Dermis blood vessel endothelial cell (primary cell): ENCODE data around the gene RASAL2. TPM values are rescaled to one million over a fixed set of nuclear protein-coding genes. Genes with fewer than 3 reads are reported as not detected.

Experiments used
- DNase-seq: peaks from one replicate; pipeline ENCODE4 v3.0.0; 2010
- total RNA-seq: library from RNA; depleted of rRNA; stranded (reverse); fragments of >200 nt; gene quantifications from 2 replicates; pipeline ENCODE4 v1.2.3, GENCODE V29; 2014

Gene RASAL2
- total RNA-seq, 1 donor from 2014 or later: 32.2 TPM

DNA sequence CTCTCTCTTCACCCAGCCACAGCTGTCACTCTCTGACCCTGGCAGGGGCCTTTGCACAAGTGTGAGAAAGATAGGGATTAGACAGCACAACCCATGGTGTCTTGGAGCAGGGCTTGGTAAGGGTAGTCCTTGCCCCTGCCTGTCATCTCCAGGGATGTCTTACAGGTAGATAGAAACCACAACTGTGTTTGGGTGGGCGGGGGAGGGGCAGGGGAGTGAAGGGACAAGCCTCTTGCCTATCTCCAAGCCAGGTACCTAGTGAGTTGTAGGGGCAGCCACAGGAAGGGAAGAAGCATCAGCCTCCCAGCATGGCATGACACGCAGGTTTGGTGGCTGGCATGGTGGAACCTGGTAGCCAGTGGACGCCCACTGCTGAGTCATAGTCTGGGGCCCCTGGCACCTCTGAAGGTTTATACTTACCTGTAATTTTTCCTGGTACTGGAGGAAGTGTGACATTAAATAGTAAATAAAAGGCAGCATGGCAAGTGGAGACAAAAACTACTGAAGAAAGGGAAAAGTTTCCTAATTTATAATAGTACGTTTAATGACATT, 305.3 kb downstream of the RASAL2 start:
- no peak for DNase-seq

GRCh38 chr1:178405137-178405536, 311.2 kb downstream of the RASAL2 start:
- no peak for DNase-seq

GRCh38 chr1:178407215-178407614, 313.3 kb downstream of the RASAL2 start:
- DNase-seq: no peak

GRCh38 chr1:178407655-178408054, 313.8 kb downstream of the RASAL2 start:
- peak; percentile 5 for DNase-seq

DNA sequence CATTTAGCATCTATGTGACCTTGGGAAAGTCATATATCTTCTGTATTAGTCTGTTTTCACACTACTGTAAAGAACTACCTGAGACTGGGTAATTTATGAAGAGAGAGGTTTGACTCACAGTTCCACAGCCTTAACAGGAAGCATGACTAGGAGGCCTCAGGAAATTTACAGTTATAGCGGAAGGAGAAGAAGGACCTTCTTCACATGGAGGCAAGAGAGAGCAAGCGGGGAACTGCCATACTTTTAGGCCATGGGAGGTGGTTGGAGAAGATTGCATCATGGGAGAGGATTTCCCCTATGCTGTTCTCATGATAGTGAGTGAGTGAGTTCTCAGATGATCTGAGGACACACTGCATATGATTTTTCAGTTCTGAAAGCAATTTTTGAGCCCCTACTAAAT, 315.0 kb downstream of the RASAL2 start:
- peak; percentile 81 for DNase-seq

DNA sequence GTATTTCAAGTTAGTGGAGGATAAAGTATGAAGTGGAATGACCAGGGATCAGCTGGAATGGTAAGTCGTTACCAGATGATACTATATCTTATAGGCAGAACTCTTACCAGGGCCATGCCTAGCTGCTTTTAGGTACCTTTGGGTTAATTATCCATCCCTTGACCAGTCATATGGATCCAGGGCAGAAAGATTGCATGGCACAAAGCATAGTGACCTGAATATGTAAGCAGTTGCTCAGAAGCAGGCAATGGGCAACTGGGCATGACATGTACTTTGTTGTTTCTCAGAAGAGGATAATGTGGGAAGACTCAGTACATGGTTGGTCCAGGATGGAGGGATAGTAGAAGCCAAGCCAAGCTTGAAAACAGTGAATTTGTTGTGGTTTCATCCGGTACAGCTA, 315.6 kb downstream of the RASAL2 start:
- DNase-seq: no peak

GRCh38 chr1:178411756-178412399, 318.0 kb downstream of the RASAL2 start:
- no peak for DNase-seq

DNA sequence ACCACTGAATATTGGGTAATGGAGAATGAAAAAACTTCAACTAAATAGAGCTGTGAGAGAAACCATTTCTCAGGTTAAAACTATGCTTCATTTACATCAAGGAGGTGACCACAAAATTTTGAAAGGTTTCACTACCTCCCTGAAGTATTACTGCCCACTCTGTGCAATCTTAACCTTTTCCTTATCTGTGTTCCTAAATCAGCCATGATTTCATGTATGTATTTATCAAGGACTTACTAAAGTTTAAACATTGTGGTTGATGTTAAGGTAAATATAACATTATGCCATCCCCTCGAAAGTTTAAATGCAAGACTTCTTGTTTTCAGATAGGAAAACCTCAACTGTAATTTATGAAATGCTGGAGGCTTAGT, 318.5 kb downstream of the RASAL2 start:
- DNase-seq: no peak

- peak; percentile 52 for DNase-seq
These were observed 324.0 kb downstream of the RASAL2 start for GRCh38 chr1:178417858-178418257.

- no peak for DNase-seq
These were observed 324.5 kb downstream of the RASAL2 start for GRCh38 chr1:178418284-178418955.

GRCh38 chr1:178434360-178434759, 340.5 kb downstream of the RASAL2 start:
- no peak for DNase-seq

DNA sequence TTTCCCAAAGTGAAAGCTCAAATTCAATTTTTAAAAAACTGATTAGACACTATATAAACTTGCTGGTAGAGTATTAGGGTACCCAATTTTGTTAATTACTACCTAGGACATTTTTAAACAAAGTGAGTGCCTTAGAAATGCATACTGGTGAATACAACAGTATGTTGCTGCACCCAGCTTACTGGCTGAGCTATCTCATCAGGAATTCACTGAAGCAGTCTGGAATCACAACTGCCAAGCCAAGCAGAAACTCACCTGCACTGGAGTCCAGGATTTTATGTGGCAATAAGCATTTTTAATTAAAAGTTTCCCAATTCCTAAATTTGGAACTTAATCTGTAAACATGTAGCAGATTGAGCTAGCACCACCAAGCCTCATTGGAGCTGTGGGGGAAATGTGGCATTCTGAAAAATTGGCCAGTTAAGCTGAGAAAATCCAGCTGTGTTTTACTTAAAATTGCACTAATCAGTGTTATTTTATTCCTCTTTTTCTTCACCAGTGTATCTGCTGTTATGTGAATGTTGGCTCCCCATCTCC, 341.1 kb downstream of the RASAL2 start:
- DNase-seq: no peak

DNA sequence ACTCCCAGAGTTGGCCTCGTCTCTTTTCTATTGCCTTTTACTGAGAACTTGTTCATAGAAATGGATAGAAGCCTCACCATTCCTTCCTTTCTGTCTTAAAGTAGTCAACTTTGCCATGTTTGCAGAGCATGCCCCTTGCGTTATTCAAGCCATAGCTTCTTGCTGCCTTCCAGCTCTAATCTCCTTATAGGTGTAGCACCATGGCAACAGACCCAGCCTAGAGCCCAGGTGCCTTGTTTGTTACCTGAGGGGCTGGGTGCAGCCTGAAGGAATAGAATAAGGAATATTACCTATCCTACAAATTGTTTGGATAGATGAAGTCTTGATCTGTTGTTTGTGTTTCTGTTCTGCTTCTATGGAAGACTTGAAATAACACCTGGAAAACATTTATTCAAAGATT, 343.0 kb downstream of the RASAL2 start:
- no peak for DNase-seq

DNA sequence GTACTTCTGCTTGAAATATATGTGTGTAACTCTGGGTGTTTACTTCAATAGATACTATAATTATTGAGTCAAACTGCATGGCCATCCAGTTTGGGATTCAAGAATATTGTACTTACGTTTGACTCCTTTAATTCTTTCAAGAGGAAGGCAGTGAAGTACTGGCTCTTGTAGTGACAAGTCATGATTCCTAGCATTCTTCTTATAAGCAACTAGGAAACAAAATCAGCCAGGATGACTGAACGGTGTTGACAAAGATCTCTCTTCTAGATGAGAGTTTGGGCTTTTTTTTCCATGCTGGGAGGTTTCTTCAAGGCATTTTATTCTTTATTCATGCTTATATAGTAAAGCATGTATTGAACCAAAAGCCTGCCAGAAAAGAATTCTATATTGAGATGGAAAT, 344.5 kb downstream of the RASAL2 start:
- DNase-seq: no peak

- no peak for DNase-seq
These were observed 349.0 kb downstream of the RASAL2 start for GRCh38 chr1:178442925-178443324.

GRCh38 chr1:178450871-178451270, 357.0 kb downstream of the RASAL2 start:
- no peak for DNase-seq

DNA sequence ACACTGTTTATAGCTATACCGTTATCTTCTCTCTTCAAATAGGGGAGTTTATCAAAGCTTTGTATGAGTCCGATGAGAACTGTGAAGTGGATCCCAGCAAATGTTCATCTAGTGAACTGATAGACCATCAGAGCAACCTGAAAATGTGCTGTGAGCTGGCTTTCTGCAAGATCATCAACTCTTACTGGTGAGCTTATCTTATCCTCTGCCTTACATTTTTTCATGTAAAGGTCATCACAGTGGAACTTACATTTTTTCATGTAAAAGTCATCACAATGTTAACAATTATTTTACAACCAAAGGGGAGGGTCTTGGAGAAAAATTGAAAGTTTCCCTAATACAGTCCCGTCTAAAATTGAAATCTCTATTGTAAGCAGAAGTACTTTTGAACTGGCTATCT, 357.6 kb downstream of the RASAL2 start:
- DNase-seq: no peak

DNA sequence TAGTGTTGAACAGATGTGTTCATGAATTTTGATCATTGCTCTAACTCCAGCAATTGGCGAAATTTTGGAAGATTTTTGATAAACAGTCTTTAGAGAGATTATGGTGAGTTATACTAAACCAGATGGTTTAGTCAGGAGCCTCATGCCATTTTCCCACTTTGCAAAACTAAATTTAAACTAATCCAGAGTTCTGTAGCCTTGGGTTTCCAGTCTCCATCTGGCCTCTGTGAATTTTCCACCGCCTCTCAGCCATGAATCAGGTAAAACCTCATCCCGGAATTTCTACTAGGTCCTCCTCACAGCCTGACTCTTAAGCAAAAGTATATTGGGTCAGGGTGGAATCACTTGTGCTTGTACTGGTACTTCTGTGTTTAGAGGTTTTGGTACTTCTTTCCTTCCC, 358.1 kb downstream of the RASAL2 start:
- no peak for DNase-seq

GRCh38 chr1:178456472-178456871, 362.6 kb downstream of the RASAL2 start:
- DNase-seq: no peak

DNA sequence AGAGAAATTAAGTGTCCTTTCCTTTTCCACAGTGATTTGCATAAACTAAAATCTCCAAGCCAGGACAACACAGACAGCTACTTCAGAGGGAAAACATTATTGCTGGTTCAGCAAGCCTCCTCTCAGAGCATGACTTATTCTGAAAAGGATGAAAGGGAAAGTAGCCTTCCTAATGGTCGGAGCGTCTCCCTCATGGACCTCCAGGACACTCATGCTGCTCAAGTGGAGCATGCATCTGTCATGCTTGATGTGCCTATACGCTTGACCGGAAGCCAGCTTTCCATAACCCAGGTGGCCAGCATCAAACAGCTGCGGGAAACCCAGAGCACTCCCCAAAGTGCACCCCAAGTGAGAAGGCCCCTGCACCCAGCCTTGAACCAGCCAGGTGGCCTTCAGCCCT, 363.7 kb downstream of the RASAL2 start:
- DNase-seq: no peak

DNA sequence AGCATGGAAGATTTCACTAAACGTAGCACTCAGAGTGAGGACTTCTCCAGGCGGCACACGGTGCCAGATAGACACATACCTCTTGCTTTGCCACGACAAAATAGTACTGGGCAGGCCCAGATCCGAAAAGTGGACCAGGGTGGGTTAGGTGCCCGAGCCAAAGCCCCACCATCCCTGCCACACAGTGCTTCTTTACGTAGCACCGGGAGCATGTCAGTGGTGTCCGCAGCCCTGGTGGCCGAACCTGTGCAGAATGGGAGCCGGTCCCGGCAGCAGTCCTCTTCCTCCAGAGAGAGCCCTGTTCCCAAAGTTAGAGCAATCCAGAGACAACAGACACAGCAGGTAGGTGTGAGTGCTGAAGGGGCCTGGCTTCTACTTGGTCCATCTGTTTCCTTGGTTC, 364.3 kb downstream of the RASAL2 start:
- no peak for DNase-seq

DNA sequence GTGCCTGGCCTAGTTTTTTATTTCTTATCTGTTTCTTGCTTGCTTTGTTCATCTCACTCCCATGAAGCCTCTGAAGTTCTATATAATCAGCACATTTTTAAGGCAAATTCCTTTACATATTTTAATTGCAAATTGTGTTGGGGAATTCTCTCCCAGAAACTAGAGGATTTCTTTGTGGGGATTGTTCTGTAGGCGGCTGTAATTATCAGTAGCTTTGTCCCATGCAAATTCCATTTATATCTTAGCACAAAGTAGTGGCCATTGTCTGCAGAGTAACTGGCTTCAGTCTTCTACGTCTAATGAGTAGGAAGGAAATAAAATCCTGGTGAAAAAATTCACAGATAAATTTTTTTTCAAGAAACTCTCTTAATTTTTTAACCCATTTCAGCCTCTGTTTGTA, 367.2 kb downstream of the RASAL2 start:
- DNase-seq: no peak

DNA sequence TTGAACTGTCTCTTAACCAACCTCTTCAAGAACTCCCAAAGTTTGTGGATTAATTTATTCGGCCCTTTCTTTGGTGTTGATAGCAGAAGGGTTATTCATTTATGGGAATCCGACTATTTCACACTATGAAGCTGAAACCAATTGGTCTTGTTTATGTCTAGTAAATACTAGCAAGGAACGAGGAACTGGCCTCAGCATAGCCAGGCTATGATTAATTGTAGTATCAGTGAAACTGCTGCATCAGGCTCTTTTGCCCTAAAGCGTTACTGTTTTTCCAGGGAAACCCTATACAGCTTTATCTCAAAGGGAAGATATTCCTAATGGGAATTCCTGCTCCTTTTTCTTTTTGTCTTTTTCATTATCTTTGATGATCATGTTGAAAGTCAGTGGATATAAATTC, 367.8 kb downstream of the RASAL2 start:
- DNase-seq: no peak

DNA sequence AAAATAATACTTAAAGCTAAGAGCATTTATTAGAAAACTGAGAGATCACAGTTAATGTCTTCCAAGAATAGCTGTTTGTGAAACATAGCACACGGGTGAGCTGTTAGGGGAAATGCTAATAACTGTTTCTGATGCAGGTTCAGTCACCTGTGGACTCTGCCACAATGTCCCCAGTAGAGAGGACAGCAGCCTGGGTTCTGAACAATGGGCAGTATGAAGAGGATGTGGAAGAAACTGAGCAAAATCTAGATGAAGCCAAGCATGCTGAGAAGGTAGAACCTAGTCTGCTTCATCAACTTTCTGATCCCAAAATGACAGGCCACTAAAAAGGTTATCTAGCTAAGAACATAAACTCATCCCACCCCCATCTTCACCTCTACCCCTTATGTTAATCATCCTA, 370.2 kb downstream of the RASAL2 start:
- no peak for DNase-seq
